Gastrocnemius medialis (tissue), 4 donors: ENCODE results near the gene NIPA2.

ENCODE experiments used
- POLR2A ChIP-seq, 2 donors: fragments of 450-650 bp; IDR thresholded peaks; one replicate each; pipeline ENCODE4 v1.6.1; 2017; ENCODE audit warnings: antibody characterized with exemption in 2 of 2, mild to moderate bottlenecking in 2 of 2, moderate library complexity in 2 of 2
- TF ChIP-seq, protein P1 (sequence below), 5 experiments: fragments of 450-650 bp in 3 of 5; fragments of 200-600 bp in 2 of 5; sonication (generic) in 2 of 5; IDR thresholded peaks in 4 of 5; conservative IDR thresholded peaks in 1 of 5; 1 replicate in 4 of 5; 2 replicates in 1 of 5; pipeline ENCODE4 v1.5.1; 2016 to 2019; ENCODE audit warnings: antibody characterized with exemption in 5 of 5, mild to moderate bottlenecking in 3 of 5, moderate library complexity in 3 of 5

DNA sequence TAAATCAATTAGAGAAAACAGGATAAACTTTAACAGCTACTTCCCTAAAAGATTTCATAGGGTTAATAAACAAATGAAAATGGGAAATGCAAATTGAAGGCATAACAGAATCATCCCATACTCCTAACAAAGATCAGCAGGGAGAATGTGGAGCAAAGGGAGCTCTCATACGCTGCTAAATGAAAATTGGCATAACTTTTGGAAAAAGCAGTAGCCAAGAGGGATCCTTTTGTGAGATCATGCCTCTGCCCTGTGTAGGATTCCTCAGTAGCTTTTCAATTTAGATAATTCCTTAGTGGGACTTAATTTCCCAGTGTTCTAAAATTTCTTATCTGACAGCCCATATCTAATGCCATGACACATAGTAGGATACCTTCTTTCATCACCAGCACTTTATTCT lies 18.2 kb downstream of the NIPA2 start:
- TF ChIP-seq POLR2A (IDR thresholded peaks at IDR 0.05) = no peak
- TF ChIP-seq, protein P1, sequence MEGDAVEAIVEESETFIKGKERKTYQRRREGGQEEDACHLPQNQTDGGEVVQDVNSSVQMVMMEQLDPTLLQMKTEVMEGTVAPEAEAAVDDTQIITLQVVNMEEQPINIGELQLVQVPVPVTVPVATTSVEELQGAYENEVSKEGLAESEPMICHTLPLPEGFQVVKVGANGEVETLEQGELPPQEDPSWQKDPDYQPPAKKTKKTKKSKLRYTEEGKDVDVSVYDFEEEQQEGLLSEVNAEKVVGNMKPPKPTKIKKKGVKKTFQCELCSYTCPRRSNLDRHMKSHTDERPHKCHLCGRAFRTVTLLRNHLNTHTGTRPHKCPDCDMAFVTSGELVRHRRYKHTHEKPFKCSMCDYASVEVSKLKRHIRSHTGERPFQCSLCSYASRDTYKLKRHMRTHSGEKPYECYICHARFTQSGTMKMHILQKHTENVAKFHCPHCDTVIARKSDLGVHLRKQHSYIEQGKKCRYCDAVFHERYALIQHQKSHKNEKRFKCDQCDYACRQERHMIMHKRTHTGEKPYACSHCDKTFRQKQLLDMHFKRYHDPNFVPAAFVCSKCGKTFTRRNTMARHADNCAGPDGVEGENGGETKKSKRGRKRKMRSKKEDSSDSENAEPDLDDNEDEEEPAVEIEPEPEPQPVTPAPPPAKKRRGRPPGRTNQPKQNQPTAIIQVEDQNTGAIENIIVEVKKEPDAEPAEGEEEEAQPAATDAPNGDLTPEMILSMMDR (IDR thresholded peaks at IDR 0.05 in 4 of 5, conservative IDR thresholded peaks at IDR 0.05 in 1 of 5) = no peak
